Measurements from ENCODE around the gene SMG6. TPM values are rescaled to one million over a fixed set of nuclear protein-coding genes. Genes with fewer than 3 reads are reported as not detected.
A peak's percentile ranks its signal among the peaks of the same experiment; 100 is the strongest.

SMG6 gene
- total and polyA plus RNA-seq, 11 donors, result 12.2 to 38.6 (median 22.1) TPM

GRCh38 chr17:2060385-2060658 is 243.3 kb downstream of the SMG6 start:
- no peak for ATAC-seq
- intact Hi-C loops (cut with DNase I), result loop anchor here in 6 of 10 donors (2.0 to 5.0 kb wide), 3 partner anchors 112 to 117 kb away; no protein-coding TSS in a partner anchor
- peak overlapping the region; percentile 67 to 98 (median 92) for H3K27ac ChIP-seq
- no peak for DNase-seq
- no peaks in the 10 kb centered on the region for H3K9me3 ChIP-seq
- H3K4me3 ChIP-seq, result peak overlapping the region in 7 of 12 donors; percentile 48 to 87 (median 71)
- H3K4me1 ChIP-seq, result peaks cover 3 to 92% (median 67%) of the 10 kb centered on the region in 12 donors
- no peak for TF ChIP-seq POLR2A (IDR thresholded peaks at IDR 0.05)
- no peak for TF ChIP-seq CTCF (IDR thresholded peaks at IDR 0.05)
- H3K27me3 ChIP-seq, result peaks cover 0 to 38% (median 5%) of the 10 kb centered on the region in 9 donors
- WGBS, 4 donors, result 55 to 71% (median 67%) methylated on average over 6 of the region's 6 CpGs
- peaks cover 0 to 72% (median 46%) of the 10 kb centered on the region in 9 donors for H3K36me3 ChIP-seq

- peaks cover 0 to 66% (median 40%) of the 10 kb centered on the region in 9 donors for H3K36me3 ChIP-seq
- no peak for DNase-seq
- intact Hi-C loops (cut with DNase I), result loop anchor here in 7 of 10 donors (2.0 to 10.0 kb wide), 7 partner anchors 33 to 225 kb away; no protein-coding TSS in a partner anchor
- no peaks in the 10 kb centered on the region for H3K9me3 ChIP-seq
- ATAC-seq, result no peak
- H3K4me1 ChIP-seq, result peaks cover 3 to 92% (median 62%) of the 10 kb centered on the region in 12 donors
- H3K27me3 ChIP-seq, result peaks cover 0 to 43% (median 10%) of the 10 kb centered on the region in 9 donors
- WGBS, 4 donors, result 50 to 61% (median 58%) methylated on average over 21 of the region's 21 CpGs
- peak overlapping the region in 11 of 12 donors; percentile 24 to 87 (median 68) for H3K4me3 ChIP-seq
- peak overlapping the region; percentile 67 to 98 (median 92) for H3K27ac ChIP-seq
- TF ChIP-seq CTCF (IDR thresholded peaks at IDR 0.05) (no peak), POLR2A (IDR thresholded peaks at IDR 0.05) (no peak)
Observed at GRCh38 chr17:2059547-2060384, 243.8 kb downstream of the SMG6 start.

GRCh38 chr17:2058586-2059546 is 244.7 kb downstream of the SMG6 start:
- Histone ChIP-seq H3K27me3 (peaks cover 0 to 43% (median 10%) of the 10 kb centered on the region in 9 donors), H3K4me3 (peak overlapping the region; percentile 24 to 87 (median 66)), H3K4me1 (peaks cover 3 to 92% (median 62%) of the 10 kb centered on the region in 12 donors), H3K27ac (peak overlapping the region; percentile 67 to 98 (median 92)), H3K36me3 (peaks cover 0 to 63% (median 31%) of the 10 kb centered on the region in 9 donors), H3K9me3 (no peaks in the 10 kb centered on the region)
- no peak for TF ChIP-seq POLR2A (IDR thresholded peaks at IDR 0.05)
- peak; percentile 69 to 87 (median 80) for TF ChIP-seq CTCF (IDR thresholded peaks at IDR 0.05)
- intact Hi-C loops (cut with DNase I), result loop anchor here in 3 of 10 donors (2.0 to 10.0 kb wide), 4 partner anchors 33 to 226 kb away; no protein-coding TSS in a partner anchor
- 15 to 33% (median 17%) methylated on average over 59 to 78 of the region's 78 CpGs for WGBS, 4 donors
- DNase-seq, result peak; percentile 83 to 93 (median 84)
- ATAC-seq, result peak in 3 of 4 donors; percentile 19 to 43 (median 30)

All from heart left ventricle (tissue), 16 donors.